Airway epithelial cell (primary cell): ENCODE data around the gene GPR32. TPM values are rescaled to one million over a fixed set of nuclear protein-coding genes. Genes with fewer than 3 reads are reported as not detected.

Experiments used
- total RNA-seq: library from RNA; depleted of rRNA; stranded (reverse); fragments of >200 nt; gene quantifications from 2 replicates; pipeline ENCODE4 v1.2.3, GENCODE V29; 2015

GPR32 gene, protein sequence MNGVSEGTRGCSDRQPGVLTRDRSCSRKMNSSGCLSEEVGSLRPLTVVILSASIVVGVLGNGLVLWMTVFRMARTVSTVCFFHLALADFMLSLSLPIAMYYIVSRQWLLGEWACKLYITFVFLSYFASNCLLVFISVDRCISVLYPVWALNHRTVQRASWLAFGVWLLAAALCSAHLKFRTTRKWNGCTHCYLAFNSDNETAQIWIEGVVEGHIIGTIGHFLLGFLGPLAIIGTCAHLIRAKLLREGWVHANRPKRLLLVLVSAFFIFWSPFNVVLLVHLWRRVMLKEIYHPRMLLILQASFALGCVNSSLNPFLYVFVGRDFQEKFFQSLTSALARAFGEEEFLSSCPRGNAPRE
- not detected in 2 replicates for total RNA-seq

DNA sequence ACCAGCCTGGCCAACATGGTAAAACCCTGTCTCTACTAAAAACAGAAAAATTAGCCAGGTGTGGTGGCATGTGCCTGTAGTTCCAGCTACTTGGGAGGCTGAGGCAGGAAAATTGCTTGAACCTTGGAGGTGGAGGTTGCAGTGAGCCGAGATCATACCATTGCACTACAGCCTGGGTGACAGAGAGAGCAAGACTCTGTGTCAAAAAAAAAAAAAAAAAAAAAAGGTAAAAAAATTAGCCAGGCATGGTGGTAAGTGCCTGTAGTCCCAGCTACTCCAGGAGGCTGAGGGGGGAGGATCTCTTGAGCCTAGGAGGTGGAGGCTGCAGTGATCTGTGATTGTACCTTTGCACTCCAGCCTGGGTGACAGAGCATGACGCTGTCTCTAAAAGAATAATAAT, at the start of gene GPR32:
Gene GPR32, plus strand, starts transcription at position 301 of the 400 bp plus-strand sequence. CDS start 137 bp downstream, outside the sequence.

DNA sequence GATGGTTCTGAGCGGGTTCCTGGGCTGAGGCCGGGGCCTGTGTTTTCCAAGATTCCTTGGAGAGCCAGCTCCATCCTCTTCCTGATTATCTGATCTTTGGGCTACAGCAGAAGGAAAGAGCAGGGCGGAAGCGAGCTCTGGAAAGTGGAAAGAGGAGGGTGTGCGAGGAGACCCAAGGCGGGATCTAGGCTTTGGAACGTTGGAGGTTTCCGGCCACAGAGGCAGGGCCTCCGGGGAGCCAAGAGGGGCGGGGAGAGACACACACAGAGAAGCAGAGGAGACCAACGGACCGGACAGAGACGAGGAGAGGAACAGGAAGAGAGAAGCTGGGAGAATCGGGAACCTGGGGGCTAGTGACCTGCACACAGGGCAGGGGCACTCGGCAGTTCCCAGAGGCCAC, 47.2 kb upstream of the GPR32 start, which contains the start of gene CLEC11A:
Gene CLEC11A, plus strand, starts transcription at position 296 of the 400 bp plus-strand sequence. CDS start 162 bp downstream, outside the sequence.

DNA sequence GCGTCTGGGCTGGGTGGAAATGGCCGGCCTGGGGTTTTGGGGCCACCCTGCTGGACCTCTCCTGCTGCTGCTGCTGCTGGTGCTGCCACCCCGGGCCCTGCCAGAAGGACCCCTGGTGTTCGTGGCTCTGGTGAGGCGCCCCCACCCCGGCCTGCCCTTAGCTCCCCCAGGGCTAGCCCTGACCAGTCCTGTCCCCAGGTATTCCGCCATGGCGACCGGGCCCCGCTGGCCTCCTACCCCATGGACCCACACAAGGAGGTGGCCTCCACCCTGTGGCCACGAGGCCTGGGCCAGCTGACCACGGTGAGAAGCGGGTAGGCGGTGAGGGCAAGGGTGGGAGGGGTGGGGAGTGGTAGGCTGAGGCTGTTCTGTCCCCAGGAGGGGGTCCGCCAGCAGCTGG, 20.1 kb downstream of the GPR32 start, which contains the start of gene ACP4:
Gene ACP4, plus strand, starts transcription at position 20 of the 400 bp plus-strand sequence. Its CDS starts 0 bp downstream, at position 20.

Other genes starting within 250 kb of the GPR32 start
- gene LRRC4B, start 202.0 kb upstream of the GPR32 start, total RNA-seq, result 0.07 TPM in 1 of 2 replicates, not detected in the other
- not detected in 2 replicates for gene SYT3, start 130.6 kb upstream of the GPR32 start, total RNA-seq
- not detected in 2 replicates for gene C19orf81, start 121.0 kb upstream of the GPR32 start, total RNA-seq
- 0.35 TPM in 1 of 2 replicates, not detected in the other for gene SHANK1, start 50.7 kb upstream of the GPR32 start, total RNA-seq
- gene CLEC11A, start 47.1 kb upstream of the GPR32 start, total RNA-seq, result 3.7 and 4.9 TPM in 2 replicates
- not detected in 2 replicates for gene ACP4, start 20.0 kb downstream of the GPR32 start, total RNA-seq
- gene KLK1, start 53.3 kb downstream of the GPR32 start, total RNA-seq, result 1.3 TPM in 1 of 2 replicates, not detected in the other
- not detected in 2 replicates for gene KLK15, start 63.1 kb downstream of the GPR32 start, total RNA-seq
- not detected in 2 replicates for gene KLK3, start 84.5 kb downstream of the GPR32 start, total RNA-seq
- gene KLK2, start 103.0 kb downstream of the GPR32 start, total RNA-seq, result not detected in 2 replicates
- not detected in 2 replicates for gene KLK4, start 140.9 kb downstream of the GPR32 start, total RNA-seq
- 41.5 and 42.7 TPM in 2 replicates for gene KLK5, start 182.6 kb downstream of the GPR32 start, total RNA-seq
- gene KLK6, start 199.1 kb downstream of the GPR32 start, total RNA-seq, result 2.2 and 2.8 TPM in 2 replicates
- gene KLK7, start 213.5 kb downstream of the GPR32 start, total RNA-seq, result 60.4 and 65.1 TPM in 2 replicates
- gene KLK8, start 231.1 kb downstream of the GPR32 start, total RNA-seq, result 56.3 and 78.2 TPM in 2 replicates
- 183 and 202 TPM in 2 replicates for gene KLK10, start 249.2 kb downstream of the GPR32 start, total RNA-seq